ENCODE results near the gene DYDC1. TPM values are rescaled to one million over a fixed set of nuclear protein-coding genes. Genes with fewer than 3 reads are reported as not detected.
"Not testable (repeated sequence)": the region's sequence is repeated elsewhere in the genome, so short reads cannot be mapped to it uniquely, and the experiment has no call there.

Gene DYDC1
- total RNA-seq, 1 experiment from 2014 or later: not detected

DNA sequence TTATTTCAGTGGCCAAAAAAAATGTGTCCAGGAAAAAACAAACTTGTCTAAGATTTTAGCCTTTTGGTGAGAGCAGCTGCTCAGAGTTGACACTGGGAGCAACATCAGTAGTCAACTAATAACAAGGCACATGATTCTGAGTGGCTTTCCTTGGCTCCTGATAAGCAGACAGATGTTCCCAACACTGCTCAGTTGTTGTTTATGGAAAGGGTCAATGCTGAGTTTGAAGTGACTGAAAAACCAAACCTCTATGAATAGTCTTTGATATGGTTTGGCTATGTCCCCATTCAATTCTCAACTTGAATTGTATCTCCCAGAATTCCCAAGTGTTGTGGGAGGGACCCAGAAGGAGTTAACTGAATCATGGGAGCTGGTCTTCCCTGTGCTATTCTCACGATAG lies 12.3 kb downstream of the DYDC1 start:
- no peak for DNase-seq (ENCODE audit: low read depth)

- peak; percentile 9 for DNase-seq (ENCODE audit: low read depth)
Measured at GRCh38 chr10:80333983-80334382, 22.6 kb downstream of the DYDC1 start.

GRCh38 chr10:80324891-80325364 lies 31.6 kb downstream of the DYDC1 start:
- no peak for DNase-seq (ENCODE audit: low read depth)

GRCh38 chr10:80324086-80324485 lies 32.5 kb downstream of the DYDC1 start:
- DNase-seq (ENCODE audit: low read depth): peak; percentile 69

DNA sequence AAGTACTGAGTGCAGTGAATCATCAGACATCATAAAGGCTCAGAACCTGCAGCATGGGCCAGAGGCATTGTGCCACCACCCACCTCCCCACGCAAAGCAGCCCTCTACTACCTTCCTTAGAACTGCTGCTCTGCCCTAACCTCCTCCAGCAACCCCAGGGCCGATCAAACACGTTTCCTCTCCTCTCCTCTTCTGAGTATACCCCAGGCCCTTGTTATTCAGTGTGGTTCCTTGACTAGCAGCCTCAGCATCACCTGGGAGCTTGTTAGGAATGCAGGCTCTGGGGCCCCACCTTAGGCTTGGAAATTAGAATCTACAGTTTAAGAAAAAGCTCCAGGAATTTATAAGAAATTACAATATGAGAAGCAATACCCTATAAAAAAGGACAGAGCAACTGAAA lies 33.2 kb downstream of the DYDC1 start:
- no peak for DNase-seq (ENCODE audit: low read depth)

- no peak for DNase-seq (ENCODE audit: low read depth)
Measured at GRCh38 chr10:80322711-80323110, 33.8 kb downstream of the DYDC1 start.

DNA sequence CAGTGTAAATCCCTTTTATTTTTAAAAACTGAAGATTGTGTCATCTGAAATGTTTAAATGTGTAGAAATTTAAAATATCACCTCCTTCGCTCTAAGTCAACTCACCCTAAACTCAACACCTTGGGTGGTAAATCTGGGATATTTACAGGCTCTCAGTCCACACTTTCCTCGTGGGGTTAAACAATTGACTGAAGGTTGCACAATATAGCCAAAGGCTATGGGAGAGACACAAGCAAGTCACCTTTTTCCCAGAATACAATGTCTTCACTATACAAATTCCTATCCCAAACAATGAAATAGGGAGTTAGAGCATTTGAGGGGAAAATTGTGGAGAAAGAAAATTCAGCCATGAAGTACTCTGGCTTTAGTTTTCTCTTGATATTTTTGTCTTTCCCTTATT lies 34.4 kb downstream of the DYDC1 start:
- DNase-seq (ENCODE audit: low read depth): no peak

DNA sequence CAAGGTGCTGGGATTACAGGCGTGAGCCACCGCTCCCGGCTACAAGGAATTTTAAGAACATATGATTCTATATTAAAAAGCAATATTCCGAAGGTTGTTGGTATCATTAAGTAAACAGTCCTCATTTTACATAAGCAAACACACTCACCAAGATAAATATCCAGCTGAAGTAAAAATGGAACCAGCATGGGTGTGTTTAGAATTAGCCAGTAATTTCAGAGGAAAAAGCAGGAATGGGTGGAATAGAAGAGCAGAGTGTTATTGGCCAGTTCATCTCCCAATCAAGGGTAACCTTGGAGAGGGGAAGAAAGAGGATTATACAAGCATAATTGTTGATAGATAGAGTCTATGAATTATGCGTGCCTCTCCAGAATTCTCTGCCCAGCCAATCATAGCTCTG lies 35.4 kb downstream of the DYDC1 start:
- DNase-seq (ENCODE audit: low read depth): no peak

DNA sequence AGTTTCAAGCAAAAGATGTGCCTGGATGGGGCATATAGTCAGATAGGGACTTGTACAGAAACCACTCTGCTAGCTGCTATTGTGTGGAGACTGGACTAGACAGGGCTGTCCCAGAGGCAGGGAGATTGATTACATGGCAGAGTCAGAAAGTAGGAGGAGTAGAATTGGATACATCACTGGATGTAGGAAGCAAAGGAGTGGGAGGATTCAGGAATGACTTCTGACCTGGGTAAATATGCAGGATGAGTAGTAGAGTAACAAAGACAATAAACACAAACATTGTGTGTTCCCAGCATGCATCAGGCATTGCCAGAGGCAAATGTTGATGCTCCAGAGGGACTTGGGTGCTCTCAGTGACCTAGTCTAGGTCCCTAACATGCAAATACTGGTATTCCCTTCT lies 36.2 kb downstream of the DYDC1 start:
- DNase-seq (ENCODE audit: low read depth): no peak

DNA sequence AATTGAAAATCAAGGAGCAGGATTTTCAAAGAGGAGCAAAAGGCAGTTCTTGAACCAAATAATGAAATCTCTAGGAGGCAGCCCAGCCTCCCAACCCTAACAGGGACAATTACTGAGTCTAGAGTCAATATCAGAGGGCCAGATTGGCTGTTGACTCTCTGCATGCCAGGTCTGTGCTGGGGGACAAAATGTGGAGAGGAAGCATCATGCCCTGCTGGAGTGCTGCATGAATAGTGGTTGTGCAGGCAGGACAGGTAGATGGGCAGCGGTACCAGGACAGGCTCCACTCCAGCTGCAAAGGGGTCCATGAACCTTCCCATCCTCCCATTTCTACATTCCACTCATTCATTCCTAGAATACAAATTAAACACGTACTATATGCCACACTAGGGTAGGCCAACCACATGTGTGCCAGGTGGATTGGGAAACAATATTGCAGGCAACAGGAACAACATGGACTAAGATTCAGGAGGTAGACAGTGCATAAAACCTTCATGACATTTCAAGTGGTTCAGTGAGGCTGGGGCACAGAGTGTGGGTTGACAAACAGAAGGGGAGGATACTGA lies 36.7 kb downstream of the DYDC1 start:
- DNase-seq (ENCODE audit: low read depth): no peak

GRCh38 chr10:80319318-80319717 lies 37.2 kb downstream of the DYDC1 start:
- DNase-seq (ENCODE audit: low read depth): no peak

GRCh38 chr10:80318742-80319141 lies 37.8 kb downstream of the DYDC1 start:
- DNase-seq (ENCODE audit: low read depth): no peak

- DNase-seq (ENCODE audit: low read depth): no peak
Measured at GRCh38 chr10:80315391-80315790, 41.2 kb downstream of the DYDC1 start.

- peak; percentile 16 for DNase-seq (ENCODE audit: low read depth)
Measured at GRCh38 chr10:80313523-80313922, 43.0 kb downstream of the DYDC1 start.

DNA sequence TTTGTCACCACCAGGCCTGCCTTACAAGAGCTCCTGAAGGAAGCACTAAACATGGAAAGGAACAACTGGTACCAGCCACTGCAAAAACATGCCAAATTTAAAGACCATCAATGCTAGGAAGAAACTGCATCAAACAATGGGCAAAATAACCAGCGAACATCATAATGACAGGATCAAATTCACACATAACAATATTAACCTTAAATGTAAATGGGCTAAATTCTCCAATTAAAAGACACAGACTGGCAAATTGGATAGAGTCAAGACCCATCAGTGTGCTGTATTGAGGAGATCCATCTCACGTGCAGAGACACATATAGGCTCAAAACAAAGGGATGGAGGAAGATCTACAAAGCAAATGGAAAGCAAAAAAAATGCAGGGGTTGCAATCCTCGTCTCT lies 50.6 kb downstream of the DYDC1 start:
- not testable (repeated sequence) for DNase-seq (ENCODE audit: low read depth)

GRCh38 chr10:80296942-80297341 lies 59.6 kb downstream of the DYDC1 start:
- DNase-seq (ENCODE audit: low read depth): no peak

DNA sequence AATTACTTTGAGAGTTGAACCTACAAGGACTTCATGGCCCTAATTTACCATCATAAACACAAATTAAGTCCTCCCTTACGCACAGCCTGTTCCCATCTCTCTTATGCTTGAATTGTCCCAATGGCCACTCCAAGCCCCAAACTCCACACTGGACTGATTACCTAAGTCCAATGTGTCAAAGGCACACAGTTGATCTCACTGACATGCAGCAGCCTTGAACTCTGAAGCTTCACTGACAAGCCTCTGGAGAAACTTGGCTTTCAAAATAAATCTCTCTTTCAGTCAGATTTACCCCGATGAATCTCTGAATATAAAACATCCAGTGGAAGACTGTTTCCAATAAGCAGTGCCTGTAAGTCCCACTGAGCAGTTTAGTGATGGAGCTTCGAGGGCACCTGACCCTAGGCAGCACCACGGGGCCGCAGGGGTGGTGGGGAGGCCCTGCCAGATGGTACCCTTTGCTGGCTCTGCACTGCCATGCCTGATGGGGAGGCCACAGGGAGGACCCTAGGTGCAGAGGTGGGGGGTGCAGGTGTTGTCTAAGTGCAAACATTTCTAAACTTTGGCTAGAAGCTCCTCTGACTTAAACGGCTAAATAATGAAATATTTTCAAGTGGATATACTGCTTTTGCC lies 63.8 kb downstream of the DYDC1 start:
- DNase-seq (ENCODE audit: low read depth): no peak

GRCh38 chr10:80290474-80291220 lies 65.9 kb downstream of the DYDC1 start:
- no peak for DNase-seq (ENCODE audit: low read depth)

- no peak for DNase-seq (ENCODE audit: low read depth)
Measured at GRCh38 chr10:80289451-80290287, 66.9 kb downstream of the DYDC1 start, which contains the start of gene MAT1A. Gene MAT1A (minus strand): TSS chr10:80289658. CDS start chr10:80289423, 235 bp downstream.

DNA sequence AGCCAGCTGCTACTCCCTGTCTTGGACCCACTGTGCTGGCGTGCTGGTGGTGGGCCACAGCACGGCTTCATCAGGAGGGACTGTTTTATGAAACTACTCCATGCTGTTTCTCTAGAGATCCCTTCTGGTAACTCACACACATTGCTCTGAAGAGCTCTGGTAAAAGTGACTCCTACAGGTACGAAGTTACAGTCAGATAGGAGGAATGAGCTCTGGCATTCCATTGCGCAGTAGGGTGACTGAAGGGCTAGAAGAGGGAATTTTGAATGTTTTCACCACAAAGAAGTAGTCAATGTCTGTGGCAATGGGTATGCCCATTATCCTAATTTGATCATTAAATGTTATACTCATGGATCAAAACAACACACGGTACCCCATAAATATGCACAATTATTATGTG lies 67.7 kb downstream of the DYDC1 start:
- no peak for DNase-seq (ENCODE audit: low read depth)

Data from M059J (cell line).